ENCODE data around the gene GABRA4. TPM values are rescaled to one million over a fixed set of nuclear protein-coding genes. Genes with fewer than 3 reads are reported as not detected.

Gene GABRA4
- total RNA-seq, 1 donor from 2014 or later, result not detected

DNA sequence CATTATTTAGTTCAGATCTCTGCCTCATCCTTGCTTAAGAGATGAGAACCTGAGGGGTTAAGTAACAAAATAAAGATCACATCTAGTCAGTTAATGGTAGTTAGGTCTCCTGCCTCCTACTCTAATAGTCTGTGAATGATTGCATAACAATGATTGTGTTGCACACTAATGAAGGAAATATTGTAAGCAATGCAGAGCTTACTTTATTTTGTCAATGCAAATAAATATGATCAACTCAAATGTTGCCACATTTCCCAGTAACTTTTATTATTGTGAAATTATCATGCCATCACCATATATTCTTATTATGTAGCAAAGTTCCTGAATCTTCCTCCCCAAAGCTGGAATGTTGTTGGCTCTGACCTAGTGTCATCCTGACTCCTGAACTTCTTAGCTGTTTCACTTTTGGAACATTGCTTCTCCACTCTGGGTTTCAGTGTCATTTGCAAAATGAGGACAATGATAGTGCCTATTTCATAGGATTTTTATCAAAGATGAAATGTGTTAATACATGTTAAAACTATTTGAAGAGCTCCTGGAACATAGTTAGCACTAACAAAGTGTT is 17.0 kb upstream of the GABRA4 start:
- H3K27ac Mint-ChIP-seq, result no peak overlapping the region
- DNase-seq (ENCODE audit: low spot score), result no peak
- H3K4me3 Mint-ChIP-seq (ENCODE audit: low read depth), result no peak overlapping the region
- peaks cover 12% of the 10 kb centered on the region for H3K9me3 Mint-ChIP-seq
- H3K27me3 Mint-ChIP-seq (ENCODE audit: low read depth), result no peaks in the 10 kb centered on the region
- H3K4me1 Mint-ChIP-seq (ENCODE audit: low read depth), result peaks cover 8% of the 10 kb centered on the region
- H3K36me3 Mint-ChIP-seq (ENCODE audit: low read depth), result no peaks in the 10 kb centered on the region
- intact Hi-C loops (cut with micrococcal nuclease), result no loop called here

GRCh38 chr4:47002580-47002979 is 9.2 kb upstream of the GABRA4 start:
- Mint-ChIP-seq H3K4me1 (ENCODE audit: low read depth) (no peaks in the 10 kb centered on the region), H3K9me3 (no peaks in the 10 kb centered on the region), H3K27ac (no peak overlapping the region), H3K4me3 (ENCODE audit: low read depth) (no peak overlapping the region), H3K27me3 (ENCODE audit: low read depth) (peaks cover 13% of the 10 kb centered on the region), H3K36me3 (ENCODE audit: low read depth) (no peaks in the 10 kb centered on the region)
- intact Hi-C loops (cut with micrococcal nuclease), result no loop called here
- no peak for DNase-seq (ENCODE audit: low spot score)

- H3K27ac Mint-ChIP-seq, result no peak overlapping the region
- H3K9me3 Mint-ChIP-seq, result no peaks in the 10 kb centered on the region
- no peaks in the 10 kb centered on the region for H3K36me3 Mint-ChIP-seq (ENCODE audit: low read depth)
- peaks cover 16% of the 10 kb centered on the region for H3K27me3 Mint-ChIP-seq (ENCODE audit: low read depth)
- no peak overlapping the region for H3K4me3 Mint-ChIP-seq (ENCODE audit: low read depth)
- H3K4me1 Mint-ChIP-seq (ENCODE audit: low read depth), result no peaks in the 10 kb centered on the region
- no peak for DNase-seq (ENCODE audit: low spot score)
- intact Hi-C loops (cut with micrococcal nuclease), result no loop called here
These were observed 7.0 kb upstream of the GABRA4 start for GRCh38 chr4:47000406-47000805.

GRCh38 chr4:46999566-46999965 is 6.2 kb upstream of the GABRA4 start:
- Mint-ChIP-seq H3K36me3 (ENCODE audit: low read depth) (no peaks in the 10 kb centered on the region), H3K27ac (no peak overlapping the region), H3K27me3 (ENCODE audit: low read depth) (peaks cover 21% of the 10 kb centered on the region), H3K4me1 (ENCODE audit: low read depth) (no peaks in the 10 kb centered on the region), H3K4me3 (ENCODE audit: low read depth) (no peak overlapping the region), H3K9me3 (no peaks in the 10 kb centered on the region)
- no peak for DNase-seq (ENCODE audit: low spot score)
- intact Hi-C loops (cut with micrococcal nuclease), result no loop called here

DNA sequence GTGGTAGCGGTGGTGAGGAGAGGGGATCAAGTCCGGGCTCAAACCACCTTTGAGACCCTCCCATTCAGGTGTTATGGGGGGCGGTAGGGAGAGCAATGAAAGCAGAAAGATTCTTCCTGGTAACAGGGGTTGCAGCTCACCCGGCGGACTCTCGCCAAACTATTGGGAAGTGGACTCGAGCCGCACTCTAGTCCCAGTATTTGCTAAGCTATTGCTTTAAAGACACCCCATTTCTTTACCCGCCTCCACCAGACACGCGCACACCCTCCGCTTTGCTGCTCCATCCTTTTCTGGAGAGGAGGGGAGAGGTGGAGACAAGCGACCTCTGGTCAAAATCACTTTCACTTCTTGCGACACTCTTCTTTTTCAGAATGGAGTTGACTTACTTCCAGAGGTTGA is 625 bp upstream of the GABRA4 start:
- H3K9me3 Mint-ChIP-seq, result no peaks in the 10 kb centered on the region
- intact Hi-C loops (cut with micrococcal nuclease), result loop anchor here (5.0 kb wide), 1 partner anchor 38 kb away; the partner anchor contains the start of gene GABRB1
- peak overlapping the region; percentile 31 for H3K4me3 Mint-ChIP-seq (ENCODE audit: low read depth)
- DNase-seq (ENCODE audit: low spot score), result no peak
- H3K4me1 Mint-ChIP-seq (ENCODE audit: low read depth), result peaks cover 5% of the 10 kb centered on the region
- no peaks in the 10 kb centered on the region for H3K36me3 Mint-ChIP-seq (ENCODE audit: low read depth)
- peaks cover 41% of the 10 kb centered on the region for H3K27me3 Mint-ChIP-seq (ENCODE audit: low read depth)
- no peak overlapping the region for H3K27ac Mint-ChIP-seq

DNA sequence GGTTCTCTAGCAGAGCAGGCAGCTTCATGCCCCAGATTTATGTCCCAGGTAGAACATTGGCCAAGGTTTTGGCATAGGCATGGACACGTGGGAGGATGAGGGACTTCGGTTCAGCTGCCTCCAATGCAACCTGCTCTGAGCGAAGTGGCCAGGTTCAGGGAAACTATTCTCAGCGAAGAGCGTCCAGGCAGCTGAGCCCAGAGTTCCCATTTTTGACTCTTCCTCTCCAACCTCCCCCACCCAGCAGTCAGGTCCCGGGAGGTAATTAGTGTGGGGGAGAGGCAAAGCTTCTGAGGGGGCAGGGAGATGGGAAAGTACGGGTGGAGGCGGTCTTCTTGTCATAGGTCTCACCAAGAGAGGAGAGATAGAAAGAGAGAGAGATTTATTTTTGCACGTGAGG is 1.0 kb downstream of the GABRA4 start:
- Mint-ChIP-seq H3K4me3 (ENCODE audit: low read depth) (no peak overlapping the region), H3K4me1 (ENCODE audit: low read depth) (peaks cover 5% of the 10 kb centered on the region)

GRCh38 chr4:46986922-46987638 is 6.3 kb downstream of the GABRA4 start:
- Mint-ChIP-seq H3K9me3 (no peaks in the 10 kb centered on the region), H3K4me1 (ENCODE audit: low read depth) (no peaks in the 10 kb centered on the region), H3K27me3 (ENCODE audit: low read depth) (peaks cover 9% of the 10 kb centered on the region)

More for the DNA sequence above, 1.0 kb downstream of the GABRA4 start:
- H3K27ac Mint-ChIP-seq, result no peak overlapping the region
- H3K27me3 Mint-ChIP-seq (ENCODE audit: low read depth), result peaks cover 37% of the 10 kb centered on the region
- intact Hi-C loops (cut with micrococcal nuclease), result loop anchor here (5.0 kb wide), 1 partner anchor 40 kb away; the partner anchor contains the start of gene GABRB1
- no peaks in the 10 kb centered on the region for H3K36me3 Mint-ChIP-seq (ENCODE audit: low read depth)
- H3K9me3 Mint-ChIP-seq, result no peaks in the 10 kb centered on the region
- no peak for DNase-seq (ENCODE audit: low spot score)

GRCh38 chr4:46984781-46985180 is 8.6 kb downstream of the GABRA4 start:
- Mint-ChIP-seq H3K9me3 (no peaks in the 10 kb centered on the region), H3K27ac (no peak overlapping the region), H3K4me3 (ENCODE audit: low read depth) (no peak overlapping the region), H3K4me1 (ENCODE audit: low read depth) (no peaks in the 10 kb centered on the region), H3K27me3 (ENCODE audit: low read depth) (no peaks in the 10 kb centered on the region), H3K36me3 (ENCODE audit: low read depth) (no peaks in the 10 kb centered on the region)
- no peak for DNase-seq (ENCODE audit: low spot score)
- intact Hi-C loops (cut with micrococcal nuclease), result no loop called here

More at GRCh38 chr4:46986922-46987638, 6.3 kb downstream of the GABRA4 start:
- Mint-ChIP-seq H3K4me3 (ENCODE audit: low read depth) (no peak overlapping the region), H3K36me3 (ENCODE audit: low read depth) (no peaks in the 10 kb centered on the region), H3K27ac (no peak overlapping the region)
- intact Hi-C loops (cut with micrococcal nuclease), result no loop called here
- DNase-seq (ENCODE audit: low spot score), result no peak

DNA sequence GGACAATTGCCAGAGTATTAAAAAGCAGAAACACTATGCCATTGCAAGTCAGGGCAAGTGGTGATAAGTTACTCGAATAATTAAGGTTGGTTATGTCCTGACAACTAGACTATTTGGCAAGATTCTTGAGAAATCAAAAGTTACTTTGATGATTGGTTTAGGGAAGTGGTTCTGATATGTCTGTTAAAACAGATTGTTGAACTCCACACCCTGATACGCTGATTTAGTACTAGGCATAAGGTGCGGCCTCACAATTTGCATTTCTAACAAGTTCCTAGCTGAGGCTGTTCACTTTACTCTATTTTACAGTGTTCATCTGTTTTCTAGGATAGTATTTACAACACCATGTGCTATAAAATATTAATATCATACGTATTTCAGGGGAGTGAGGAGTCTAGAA is 12.5 kb downstream of the GABRA4 start:
- Mint-ChIP-seq H3K36me3 (ENCODE audit: low read depth) (no peaks in the 10 kb centered on the region), H3K27me3 (ENCODE audit: low read depth) (no peaks in the 10 kb centered on the region), H3K27ac (no peak overlapping the region), H3K4me1 (ENCODE audit: low read depth) (no peaks in the 10 kb centered on the region), H3K9me3 (no peaks in the 10 kb centered on the region), H3K4me3 (ENCODE audit: low read depth) (no peak overlapping the region)
- DNase-seq (ENCODE audit: low spot score), result no peak
- intact Hi-C loops (cut with micrococcal nuclease), result no loop called here

GRCh38 chr4:46979726-46980125 is 13.7 kb downstream of the GABRA4 start:
- H3K36me3 Mint-ChIP-seq (ENCODE audit: low read depth), result no peaks in the 10 kb centered on the region
- DNase-seq (ENCODE audit: low spot score), result no peak
- H3K9me3 Mint-ChIP-seq, result no peaks in the 10 kb centered on the region
- no peaks in the 10 kb centered on the region for H3K27me3 Mint-ChIP-seq (ENCODE audit: low read depth)
- no peaks in the 10 kb centered on the region for H3K4me1 Mint-ChIP-seq (ENCODE audit: low read depth)
- intact Hi-C loops (cut with micrococcal nuclease), result no loop called here
- H3K4me3 Mint-ChIP-seq (ENCODE audit: low read depth), result no peak overlapping the region
- H3K27ac Mint-ChIP-seq, result no peak overlapping the region

GRCh38 chr4:46979283-46979682 is 14.1 kb downstream of the GABRA4 start:
- Mint-ChIP-seq H3K27ac (no peak overlapping the region), H3K4me1 (ENCODE audit: low read depth) (no peaks in the 10 kb centered on the region), H3K36me3 (ENCODE audit: low read depth) (no peaks in the 10 kb centered on the region), H3K9me3 (no peaks in the 10 kb centered on the region), H3K27me3 (ENCODE audit: low read depth) (no peaks in the 10 kb centered on the region), H3K4me3 (ENCODE audit: low read depth) (no peak overlapping the region)
- no peak for DNase-seq (ENCODE audit: low spot score)
- intact Hi-C loops (cut with micrococcal nuclease), result no loop called here

DNA sequence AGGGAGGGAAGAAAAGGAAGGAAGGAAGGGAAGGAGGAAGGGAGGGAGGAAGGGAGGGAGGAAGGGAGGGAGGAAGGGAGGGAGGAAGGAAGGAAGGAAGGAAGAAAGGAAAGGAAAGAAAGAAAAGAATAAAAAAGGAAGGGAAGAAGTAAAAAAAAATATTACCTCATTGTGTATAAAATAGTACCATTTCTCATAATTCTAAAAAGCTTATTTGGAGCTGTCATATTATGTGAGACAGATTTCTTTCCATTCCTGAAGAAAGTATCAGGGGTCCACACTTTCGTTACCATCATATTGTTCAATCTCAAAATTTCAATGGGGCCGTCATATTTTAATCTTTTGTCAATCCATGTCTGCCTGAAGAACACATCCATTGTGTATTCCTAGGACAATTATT is 16.1 kb downstream of the GABRA4 start:
- DNase-seq (ENCODE audit: low spot score), result no peak
- no peaks in the 10 kb centered on the region for H3K36me3 Mint-ChIP-seq (ENCODE audit: low read depth)
- H3K27me3 Mint-ChIP-seq (ENCODE audit: low read depth), result peaks cover 2% of the 10 kb centered on the region
- H3K27ac Mint-ChIP-seq, result no peak overlapping the region
- H3K4me3 Mint-ChIP-seq (ENCODE audit: low read depth), result no peak overlapping the region
- no peaks in the 10 kb centered on the region for H3K4me1 Mint-ChIP-seq (ENCODE audit: low read depth)
- intact Hi-C loops (cut with micrococcal nuclease), result no loop called here
- no peaks in the 10 kb centered on the region for H3K9me3 Mint-ChIP-seq

GRCh38 chr4:46975812-46976553 is 17.4 kb downstream of the GABRA4 start:
- Mint-ChIP-seq H3K27me3 (ENCODE audit: low read depth) (peaks cover 2% of the 10 kb centered on the region), H3K4me1 (ENCODE audit: low read depth) (no peaks in the 10 kb centered on the region), H3K4me3 (ENCODE audit: low read depth) (no peak overlapping the region), H3K9me3 (no peaks in the 10 kb centered on the region), H3K27ac (no peak overlapping the region), H3K36me3 (ENCODE audit: low read depth) (no peaks in the 10 kb centered on the region)
- intact Hi-C loops (cut with micrococcal nuclease), result no loop called here
- DNase-seq (ENCODE audit: low spot score), result no peak

Measured in activated T-helper 2 cell treated with anti-CD3 and anti-CD28 coated beads, Interferon-gamma antibody, Interleukin-2, Interleukin-4, amounts not matched to agents 10 μg/mL and 5 μg/mL and 100 μg/mL, durations not matched to agents 14 hours and 24 hours and 36 hours (primary cell).